ENCODE results near the gene CREBRF.

DNA sequence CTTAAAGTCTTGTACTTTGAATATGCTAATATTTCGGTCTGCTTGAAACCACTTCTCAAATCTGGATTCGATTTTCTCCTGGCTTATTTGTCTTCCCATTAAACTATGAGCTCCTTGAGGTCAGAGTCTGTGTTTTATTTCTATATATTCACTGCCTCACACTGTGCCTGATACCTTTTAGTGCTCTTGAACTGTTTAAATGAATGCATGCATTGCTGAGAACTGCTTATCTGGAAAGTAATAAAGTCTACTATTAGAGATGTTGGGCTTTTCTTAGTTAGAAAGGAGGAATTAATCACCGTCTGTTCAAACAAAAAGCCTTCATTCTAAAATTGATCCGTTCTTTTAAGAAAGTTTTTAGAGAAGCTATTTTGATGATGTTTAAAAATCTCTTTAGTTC lies 6.0 kb downstream of the CREBRF start:
- no peak for TF ChIP-seq MAX (IDR thresholded peaks at IDR 0.05)
- no peak for TF ChIP-seq CTCF (IDR thresholded peaks at IDR 0.05; ENCODE audit: low read depth, low read length, missing input control)
